Activated naive CD4-positive, alpha-beta T cell treated with anti-CD3 and anti-CD28 coated beads, Interleukin-2, amount 50 U/mL, for 16 hours (primary cell): ENCODE measurements around the gene SEL1L.
"Not testable (repeated sequence)": the region's sequence is repeated elsewhere in the genome, so short reads cannot be mapped to it uniquely, and the experiment has no call there.

Source experiments
- DNase-seq: peaks from one replicate; pipeline ENCODE4 v3.0.0-alpha.2; 2020

The SEL1L gene

DNA sequence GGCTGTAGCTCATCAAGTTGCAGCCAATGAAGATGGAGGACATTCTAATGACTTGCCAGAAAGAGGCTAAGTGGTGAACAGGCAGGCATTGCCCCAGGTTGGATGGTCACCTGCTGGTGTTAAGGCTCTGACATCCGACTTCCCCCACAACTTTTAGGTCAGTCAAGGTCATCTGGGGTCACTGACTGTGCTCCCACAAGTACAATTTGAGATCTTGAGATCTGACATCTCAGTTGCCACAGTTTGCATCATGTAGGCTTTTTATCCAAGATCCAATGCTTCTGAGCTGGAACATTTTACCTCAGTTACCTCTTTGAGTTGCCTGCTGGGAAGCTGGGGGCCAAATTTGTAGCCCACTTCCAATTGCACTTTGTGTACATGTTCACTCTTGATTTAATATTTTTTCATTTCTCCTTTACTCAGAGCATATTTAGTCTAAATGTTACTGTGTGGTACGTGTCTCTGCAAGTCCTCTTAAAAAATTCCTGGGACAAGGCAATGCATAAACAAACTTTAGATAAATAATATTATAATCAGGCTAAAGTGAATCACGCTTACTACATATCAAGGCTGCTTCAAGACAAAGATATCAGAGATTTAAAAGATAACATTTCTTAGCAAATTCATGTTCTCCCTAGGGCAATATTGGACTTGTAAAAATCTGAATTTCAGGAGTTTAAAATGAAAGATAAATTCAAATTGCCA is 61.4 kb downstream of the SEL1L start:
- DNase-seq = no peak

DNA sequence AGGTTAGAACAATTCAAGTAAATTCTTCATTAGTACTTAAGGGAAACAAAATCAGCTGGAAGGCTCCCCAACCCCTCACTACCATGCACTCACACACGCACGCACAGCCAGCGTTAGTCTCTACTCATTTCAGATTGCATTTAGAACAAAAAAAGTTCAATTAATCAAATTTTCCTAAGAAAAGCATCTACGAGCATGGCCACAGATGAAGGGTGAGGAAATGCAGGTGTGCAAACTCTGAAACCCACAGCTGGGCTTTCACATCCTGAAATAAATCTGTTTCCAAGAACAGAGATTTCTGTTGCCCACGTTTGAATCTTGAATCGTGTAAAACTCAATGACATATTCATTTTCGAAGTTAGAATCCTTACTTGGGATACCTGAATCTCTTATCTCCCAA is 62.6 kb downstream of the SEL1L start:
- peak; percentile 29 for DNase-seq

DNA sequence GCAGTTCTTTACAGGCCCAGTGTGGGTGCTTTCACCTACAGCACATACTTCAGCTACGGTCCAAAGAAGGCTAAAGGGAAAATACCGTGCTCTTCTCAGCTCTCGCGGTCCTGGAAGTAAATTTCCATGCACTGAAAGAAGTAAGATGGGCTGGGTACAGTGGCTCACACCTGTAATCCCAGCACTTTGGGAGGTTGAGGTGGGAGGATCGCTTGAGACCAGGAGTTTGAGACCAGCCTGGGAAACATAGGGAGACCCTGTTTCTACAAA is 63.2 kb downstream of the SEL1L start:
- not testable (repeated sequence) for DNase-seq

DNA sequence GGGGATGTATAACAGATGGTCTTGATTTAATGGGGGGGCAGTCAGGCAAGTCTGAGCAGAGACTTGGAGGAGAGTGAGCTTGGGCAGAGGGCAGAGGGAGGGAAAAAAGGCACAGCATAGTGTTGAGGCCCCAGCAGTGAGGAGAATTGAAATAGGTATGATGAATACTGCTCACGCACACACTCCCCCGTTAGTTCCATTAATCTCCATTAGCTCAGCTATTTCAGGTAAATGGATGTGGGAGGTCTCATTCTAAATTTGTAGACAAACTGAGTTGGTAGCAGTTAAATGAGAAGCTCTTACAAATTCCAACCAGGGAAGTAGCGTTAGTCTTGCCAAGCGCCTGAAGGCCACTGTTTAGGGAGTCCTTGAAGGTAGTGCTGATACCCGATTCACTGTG is 66.8 kb downstream of the SEL1L start:
- DNase-seq = no peak

DNA sequence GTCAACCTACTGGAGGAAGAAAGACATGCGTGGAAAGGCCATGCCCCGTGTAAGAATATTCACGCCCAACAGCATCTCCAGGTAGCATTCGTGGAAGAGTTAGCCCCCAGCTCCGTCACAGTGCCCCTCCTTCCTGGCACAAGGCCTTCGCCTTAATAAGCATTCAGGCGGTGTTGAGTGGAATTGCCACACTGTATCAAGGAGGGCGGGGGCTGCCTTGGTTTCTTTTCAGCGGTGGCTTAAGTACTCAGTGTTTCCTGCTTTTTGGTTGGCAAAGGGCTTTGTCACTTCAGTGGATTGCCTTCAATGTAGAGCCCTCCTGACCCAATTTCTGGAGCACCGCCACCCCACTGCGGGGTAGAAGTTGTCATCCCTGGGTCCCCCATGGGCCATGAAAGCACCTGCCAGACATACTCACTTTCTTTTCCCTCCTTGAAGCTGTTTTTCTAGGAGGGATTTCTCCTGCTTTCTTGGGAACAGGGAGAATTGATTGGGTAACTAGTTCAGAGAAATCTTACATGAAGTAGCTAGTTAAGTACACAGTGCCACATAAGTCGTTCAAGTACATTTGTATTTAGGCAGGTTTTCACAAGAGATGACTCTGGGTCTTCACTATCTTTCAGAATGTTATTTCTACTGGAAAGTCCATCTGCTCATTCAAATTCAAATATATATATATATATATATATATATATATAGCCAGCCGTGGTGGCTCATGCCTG is 68.0 kb downstream of the SEL1L start:
- DNase-seq = no peak

DNA sequence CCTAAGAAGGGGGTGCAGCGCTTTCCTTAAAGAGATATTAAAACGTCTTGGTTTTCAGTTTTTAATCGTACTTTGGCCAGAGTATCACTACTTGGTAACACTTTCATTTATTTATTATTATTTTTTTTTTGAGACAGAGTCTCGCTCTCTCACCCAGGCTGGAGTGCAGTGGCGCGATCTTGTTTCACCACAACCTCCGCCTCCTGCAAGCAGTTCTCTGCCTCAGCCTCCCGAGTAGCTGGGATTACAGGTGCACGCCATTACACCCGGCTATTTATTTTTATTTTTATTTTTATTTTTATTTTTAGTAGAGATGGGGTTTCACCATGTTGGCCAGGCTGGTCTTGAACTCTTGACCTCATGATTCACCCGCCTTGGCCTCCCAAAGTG is 68.7 kb downstream of the SEL1L start:
- not testable (repeated sequence) for DNase-seq

DNA sequence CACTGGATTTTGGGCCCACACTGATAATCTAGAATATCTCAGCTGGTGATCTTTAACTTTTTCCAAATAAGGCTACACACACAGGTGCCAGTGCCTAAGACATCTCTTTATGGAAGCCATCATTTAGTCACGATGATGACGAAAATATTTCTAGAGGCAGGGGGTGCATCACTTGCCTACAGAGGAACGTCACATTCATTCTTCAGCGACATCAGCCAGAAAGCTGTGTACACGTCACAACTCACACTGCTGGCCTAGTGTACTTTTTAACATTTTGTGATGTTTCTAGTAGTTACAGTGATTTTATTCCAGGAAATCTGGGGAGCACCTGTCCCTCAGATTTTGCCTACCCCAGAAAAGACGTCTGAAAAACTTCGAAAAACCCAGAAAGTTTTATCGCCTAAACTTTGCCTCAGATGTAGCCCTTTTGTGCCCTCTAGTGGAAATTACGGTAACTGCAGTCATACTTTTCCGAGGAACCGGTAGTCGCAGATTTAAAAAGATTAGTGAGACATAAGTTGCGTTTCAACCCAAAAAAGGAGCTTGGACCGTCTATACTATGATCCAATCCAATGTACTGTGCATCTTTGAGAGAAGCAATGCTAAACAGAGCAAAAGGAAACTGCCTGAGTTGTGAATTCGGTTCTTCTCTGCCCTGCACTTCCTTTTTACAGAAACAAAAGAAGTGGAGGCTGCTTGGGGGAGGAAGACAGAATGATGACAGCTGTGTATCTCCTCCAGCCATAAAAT is 69.2 kb downstream of the SEL1L start:
- DNase-seq = peak; percentile 40

DNA sequence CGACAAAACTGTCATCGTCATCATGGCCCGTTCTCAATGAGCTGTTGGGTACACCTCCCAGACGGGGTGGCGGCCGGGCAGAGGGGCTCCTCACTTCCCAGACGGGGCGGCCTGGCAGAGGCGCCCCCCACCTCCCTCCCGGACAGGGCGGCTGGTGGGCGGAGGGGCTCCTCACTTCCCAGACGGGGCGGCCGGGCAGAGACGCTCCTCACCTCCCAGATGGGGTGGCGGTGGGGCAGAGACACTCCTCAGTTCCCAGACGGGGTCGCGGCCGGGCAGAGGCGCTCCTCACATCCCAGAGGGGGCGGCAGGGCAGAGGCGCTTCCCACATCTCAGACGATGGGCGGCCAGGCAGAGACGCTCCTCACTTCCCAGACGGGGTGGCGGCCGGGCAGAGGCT is 71.3 kb downstream of the SEL1L start:
- not testable (repeated sequence) for DNase-seq

DNA sequence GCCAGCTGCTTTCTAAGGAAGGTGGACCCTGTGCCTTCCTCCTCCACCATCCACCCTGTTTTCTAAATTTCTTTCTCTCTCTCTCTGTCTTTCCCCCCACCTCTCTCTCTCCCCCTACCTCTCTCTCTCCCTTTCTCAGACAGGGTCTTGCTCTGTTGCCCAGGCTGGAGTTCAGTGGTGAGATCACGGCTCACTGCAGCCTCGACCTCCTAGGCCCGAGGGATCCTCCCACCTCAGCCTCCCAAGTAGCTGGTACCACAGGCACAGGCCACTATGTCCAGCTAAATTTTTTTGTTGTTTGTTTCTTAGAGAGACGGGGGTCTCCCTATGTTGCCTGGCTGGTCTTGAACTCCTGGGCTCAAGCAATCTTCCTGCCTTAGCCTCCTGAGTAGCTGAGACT is 73.7 kb downstream of the SEL1L start:
- DNase-seq = no peak

DNA sequence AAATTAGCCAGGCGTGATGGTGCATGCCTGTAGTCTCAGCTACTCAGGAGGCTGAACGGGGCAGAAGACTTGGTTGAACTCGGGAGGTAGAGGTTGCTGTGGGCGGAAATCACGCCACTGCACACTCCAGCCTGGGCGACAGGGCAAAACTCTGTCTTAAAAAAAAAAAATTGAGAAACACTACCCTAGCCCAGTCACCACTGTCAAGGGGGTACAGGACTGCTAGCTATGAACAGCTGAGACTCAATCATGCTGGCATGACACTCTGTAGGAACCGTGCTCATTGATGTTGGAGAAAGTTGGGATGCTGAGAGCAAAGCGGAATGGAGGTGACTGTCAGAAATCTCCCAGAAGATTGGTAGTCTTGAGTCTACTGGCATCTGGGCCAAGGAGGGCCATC is 75.3 kb downstream of the SEL1L start:
- no peak for DNase-seq

DNA sequence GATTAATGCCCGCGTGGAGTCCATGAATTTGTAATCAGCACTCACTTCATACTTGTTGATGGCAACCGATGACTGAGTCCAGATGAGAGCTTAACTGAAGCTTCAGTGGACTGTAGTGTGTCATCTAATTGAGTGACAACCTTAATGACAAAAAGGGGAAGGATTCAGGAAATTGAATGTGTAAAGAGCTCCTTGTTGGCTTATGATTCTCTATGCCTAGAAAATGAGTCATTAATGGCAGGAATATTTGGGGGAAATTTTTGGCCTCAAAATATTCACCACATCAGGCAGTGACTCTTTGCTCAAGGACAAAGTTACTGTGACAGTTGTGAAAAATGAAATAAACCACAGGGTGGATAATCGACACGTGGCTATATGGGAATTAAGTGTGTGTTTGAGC is 78.3 kb downstream of the SEL1L start:
- no peak for DNase-seq

DNA sequence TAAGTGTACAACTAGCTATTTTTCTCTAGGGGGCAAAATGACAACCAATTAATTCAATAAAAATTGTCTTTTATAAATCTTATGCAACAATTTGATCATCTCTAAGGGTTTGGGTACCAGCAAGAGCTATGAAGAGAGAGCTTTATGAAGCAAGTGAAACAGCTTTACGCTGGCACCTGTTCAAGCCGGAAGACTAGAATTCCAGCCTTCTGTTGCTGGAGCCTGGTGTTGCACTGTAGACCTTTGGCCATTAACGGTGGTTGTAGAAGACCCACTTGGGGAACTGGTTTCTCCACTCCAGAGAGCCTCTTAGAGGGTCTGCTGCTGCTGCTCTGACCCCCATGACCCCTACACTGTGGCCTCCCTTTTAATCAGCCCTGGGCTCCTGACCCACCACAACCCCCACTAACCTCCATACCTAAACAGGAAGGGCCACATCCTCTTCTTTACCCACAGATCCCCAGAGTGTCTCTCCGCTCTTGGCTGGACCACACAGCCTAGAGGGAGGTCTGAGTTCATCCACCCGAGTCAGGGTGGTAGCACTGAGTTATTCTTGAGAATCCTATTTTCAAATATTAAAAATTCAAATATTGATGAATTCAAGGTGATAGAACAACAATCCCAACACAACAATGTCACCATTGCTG is 79.0 kb downstream of the SEL1L start:
- no peak for DNase-seq

DNA sequence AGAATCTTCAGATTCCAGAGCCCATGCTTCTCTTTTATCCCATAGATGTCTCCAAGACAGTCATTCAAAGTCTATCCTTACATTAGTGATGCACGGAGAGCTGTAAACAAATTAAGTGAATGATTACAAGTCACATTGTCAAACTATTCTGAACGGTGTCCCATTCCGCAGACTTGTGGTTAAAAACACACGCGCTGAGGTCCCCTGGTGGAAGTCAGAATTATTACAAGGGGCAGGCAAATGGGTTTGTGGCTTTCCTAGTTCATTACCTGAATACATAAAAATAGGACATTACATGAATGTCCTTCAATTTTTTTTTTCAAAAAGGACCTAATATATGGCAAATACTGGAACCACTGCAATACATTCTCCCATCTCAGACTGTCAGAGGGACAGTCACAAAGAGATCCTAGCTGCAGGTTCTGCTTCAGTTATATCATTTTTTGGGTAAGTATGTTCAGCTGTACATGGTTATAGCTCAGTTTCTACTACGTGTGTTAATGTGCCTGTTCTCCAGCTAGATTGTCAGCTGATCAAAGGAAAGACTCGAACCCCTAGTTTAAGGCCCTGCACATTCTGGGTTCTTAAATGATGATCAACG is 80.4 kb downstream of the SEL1L start:
- DNase-seq = peak; percentile 45

DNA sequence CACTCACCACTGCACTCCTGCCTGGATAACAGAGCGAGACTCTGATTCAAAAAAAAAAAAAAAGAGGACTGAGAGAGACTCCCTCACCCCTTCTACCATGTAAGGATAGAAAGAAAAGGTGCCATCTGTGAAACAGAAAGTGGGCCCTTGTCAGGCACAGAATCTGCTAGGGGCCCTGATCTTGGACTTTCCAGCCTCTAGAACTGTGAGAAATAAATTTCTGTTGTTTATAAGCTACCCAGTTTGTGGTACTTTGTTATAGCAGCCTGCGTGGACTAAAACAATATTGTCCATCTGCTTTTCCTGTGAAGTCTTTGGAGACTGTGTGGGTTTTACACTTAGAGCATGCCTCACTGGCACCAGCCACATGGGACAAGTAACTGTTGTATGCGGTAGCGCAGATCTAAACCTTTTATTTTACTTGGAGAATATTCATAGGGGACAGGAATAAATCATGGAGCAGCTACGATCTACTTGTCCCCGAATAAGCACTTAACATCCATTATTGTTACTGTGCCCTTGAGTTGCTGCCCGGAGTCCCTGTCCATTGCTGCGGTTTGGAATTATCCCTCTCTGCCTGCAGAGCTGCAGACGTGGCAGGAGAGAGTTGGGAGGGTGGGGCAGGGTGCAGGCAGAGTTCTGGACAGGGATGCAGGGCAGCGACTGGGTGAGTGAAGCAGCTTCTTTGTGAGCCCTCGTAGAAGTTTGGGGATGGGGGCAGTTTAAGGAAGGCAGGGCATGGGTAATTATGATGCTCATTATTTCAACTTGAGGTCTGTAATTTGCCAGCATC is 81.1 kb downstream of the SEL1L start:
- no peak for DNase-seq

DNA sequence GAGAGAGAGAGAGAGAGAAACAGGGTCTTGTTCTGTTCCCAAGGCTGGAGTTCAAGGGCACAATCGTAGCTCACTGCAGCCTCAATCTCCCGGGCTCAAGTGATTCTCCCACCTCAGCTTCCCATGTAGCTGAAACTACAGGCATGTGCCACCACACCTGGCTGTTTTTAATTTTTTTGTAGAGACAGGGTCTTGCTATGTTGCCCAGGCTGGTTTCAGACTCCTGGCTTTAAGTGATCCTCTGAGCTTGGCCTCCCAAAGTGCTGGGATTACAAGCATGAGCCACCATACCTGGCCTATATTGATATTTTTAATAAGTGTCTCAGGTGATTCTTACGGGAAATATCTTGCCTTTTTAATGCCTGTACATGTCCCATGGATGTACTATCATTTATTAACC is 82.7 kb downstream of the SEL1L start:
- DNase-seq = no peak

DNA sequence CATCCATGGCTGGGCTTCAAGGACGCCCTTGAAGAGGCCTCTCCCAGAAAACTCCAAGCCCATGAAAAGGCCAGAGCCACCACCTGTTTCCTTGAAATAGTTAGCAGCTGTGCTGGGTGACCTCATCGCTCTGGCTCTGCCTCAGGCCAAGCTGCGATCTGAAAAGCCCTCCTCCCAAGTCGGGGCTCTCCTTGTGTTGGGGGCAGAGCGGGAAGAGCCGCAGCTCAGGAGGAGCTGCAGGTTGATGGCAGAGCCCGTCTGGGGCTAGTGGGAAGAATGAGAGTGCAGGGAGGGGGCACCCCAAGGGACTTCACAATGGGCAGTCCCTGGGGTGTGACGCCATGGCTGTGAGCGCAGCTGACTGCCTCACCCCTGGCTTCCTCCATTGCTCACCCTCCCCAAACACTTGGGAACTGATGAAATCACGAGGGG is 83.5 kb downstream of the SEL1L start:
- no peak for DNase-seq

DNA sequence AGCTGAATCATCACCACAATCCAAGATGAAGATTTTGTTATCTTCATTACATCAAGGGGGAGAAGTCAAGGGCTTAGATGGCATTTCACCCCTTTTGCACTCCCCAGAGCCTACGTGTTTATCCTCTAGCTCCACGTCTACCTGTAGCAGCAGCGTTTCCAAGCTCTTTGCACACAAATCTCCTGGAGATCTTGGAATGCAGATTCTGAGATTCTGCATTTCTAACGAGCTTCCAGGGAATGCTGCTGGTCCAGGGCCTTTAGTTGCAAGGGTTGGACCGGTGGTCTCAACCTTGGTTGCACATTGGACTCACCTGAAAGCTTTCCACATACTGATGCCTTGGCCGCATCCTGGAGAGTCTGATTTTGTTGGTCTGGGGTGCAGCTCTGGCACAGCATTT is 84.1 kb downstream of the SEL1L start:
- no peak for DNase-seq

DNA sequence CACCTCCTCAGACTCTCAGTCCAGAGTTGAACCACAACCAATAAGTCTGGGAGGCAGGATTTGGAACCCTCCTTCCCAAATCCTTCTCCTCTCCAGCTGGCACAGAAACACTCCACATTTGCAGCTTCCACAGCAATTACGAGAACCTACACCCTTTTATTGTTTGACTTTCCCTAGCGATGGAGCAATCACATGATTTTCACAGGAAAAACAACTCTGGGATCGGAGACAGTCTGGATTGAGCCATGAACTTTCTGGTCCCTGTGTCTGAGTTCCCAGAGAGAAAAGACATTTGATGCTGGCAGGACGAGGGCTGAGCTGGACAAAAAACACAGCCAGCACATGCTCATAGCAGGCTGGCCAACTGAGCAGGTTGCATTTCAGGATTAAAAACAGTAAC is 84.5 kb downstream of the SEL1L start:
- no peak for DNase-seq

DNA sequence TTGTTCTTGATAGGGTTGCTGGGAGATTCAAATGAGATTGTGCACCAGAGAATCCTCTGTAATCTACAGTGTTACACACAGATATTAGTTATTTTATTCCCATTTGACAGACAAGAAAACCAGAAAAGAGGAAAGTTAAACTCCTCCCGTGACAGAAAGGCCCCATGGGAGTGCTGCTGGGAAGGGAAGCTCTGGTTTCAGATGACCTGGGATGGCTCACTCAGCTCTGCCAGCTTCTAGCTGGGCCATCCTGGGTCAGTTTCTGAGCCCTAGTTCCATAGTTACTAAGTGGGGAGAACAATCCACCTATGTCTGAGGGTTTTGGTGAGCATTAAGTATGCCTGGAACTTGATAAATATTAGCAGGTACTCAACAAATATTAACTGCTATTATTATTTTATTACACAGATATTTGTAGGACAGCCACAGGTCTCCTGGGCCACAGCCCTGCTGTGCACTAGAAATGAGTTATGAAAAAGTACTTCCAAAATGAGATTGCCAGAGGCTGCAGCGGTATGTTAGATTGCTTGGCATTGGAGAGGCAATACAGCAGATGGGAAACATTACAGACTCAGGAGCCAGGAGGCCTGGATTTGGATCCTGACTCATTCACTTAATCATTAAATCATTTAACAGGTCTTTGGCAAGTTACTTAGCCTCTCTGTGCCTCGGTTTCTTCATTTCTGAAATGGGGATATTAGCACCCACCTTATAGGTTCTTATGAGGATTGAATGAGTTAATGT is 86.5 kb downstream of the SEL1L start:
- DNase-seq = no peak

DNA sequence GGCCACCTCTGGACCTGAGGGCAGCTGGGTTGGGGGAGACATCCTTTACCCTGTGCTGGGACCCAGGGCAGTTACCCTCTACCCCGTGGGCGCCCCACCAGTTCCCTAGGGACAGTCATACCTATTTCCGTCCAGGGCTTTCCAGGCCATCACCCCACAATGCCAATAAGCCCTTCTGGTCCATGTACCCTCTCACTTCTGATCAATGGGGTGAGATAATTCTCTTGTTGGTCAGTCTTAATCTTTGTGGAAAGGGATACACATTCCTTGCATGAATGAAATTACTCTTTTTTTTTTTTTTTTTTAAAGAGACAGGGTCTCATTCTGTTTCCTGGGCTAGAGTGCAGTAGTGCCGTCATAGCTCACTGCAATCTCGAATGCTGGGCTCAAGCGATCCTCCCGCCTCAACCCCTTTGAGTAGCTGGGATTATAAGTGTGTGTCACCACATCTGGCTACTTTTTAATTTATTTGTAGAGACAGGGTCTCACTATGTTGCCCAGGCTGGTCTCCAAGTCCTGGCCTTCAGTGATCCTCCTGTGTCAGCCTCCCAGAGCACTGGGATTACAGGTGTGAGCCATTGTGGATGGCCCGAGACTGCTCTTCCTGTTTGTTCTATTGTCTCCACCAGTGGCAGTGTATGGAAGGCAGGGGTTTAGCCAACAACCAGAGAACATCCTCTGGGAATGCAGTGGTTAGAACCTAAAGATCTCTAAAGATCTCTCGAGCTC is 87.2 kb downstream of the SEL1L start:
- DNase-seq = no peak

DNA sequence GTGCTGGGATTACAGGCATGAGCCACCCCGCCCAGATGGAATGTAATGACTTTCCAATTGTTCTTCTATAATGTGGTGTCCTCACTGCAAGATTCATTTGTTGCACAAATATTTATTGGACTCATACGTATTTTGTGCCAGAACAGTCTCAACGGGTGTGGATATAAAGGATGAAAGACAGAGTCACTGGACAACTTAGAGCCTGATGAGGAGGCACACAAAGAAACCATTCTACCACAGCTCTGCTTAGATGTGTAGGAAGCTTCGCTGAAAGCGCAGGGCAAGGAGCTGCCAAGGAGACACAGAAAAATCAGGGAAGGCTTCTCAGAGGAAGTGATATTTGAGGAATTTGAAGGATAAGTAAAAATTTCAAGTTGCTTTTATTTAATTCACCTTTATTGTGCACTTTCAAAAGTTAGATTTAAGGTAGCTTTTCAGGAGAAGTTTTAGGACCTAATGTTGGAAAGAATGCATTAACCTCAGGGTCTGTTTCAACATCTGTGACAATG is 92.0 kb downstream of the SEL1L start:
- no peak for DNase-seq
